MCF 10A (cell line): ENCODE data around the gene MAN1C1. TPM values are rescaled to one million over a fixed set of nuclear protein-coding genes. Genes with fewer than 3 reads are reported as not detected.

ENCODE experiments used
- BruUV-seq: library from RNA; stranded (reverse); fragments of 400-500 nt; replicated peaks from 2 replicates; lab custom pipeline; 2021; lab: Mats Ljungman, UMichigan
- CTCF ChIA-PET: fragments of 300-600 bp; sonication (Branson Sonifier 250); formaldehyde crosslinking; extraction: SDS; loops from one replicate; lab custom pipeline; 2021; ENCODE audit warnings: antibody characterized with exemption, inconsistent platforms; lab: Yijun Ruan, JAX
- POLR2A ChIA-PET: fragments of 300-600, 350-650 bp; sonication (Branson Sonifier 250); formaldehyde crosslinking; extraction: SDS; loops from one replicate; lab custom pipeline; 2020; ENCODE audit warnings: antibody characterized with exemption, inconsistent platforms; lab: Yijun Ruan, JAX
- DNase-seq: peaks from one replicate; pipeline ENCODE4 v3.0.0-alpha.2; 2018; ENCODE audit not compliant: unreplicated experiment
- H3K27ac Mint-ChIP-seq: one replicate; pipeline ENCODE4 v1.8.0; 2022; ENCODE audit warnings: mild to moderate bottlenecking, low read depth, mixed read lengths; ENCODE audit not compliant: unreplicated experiment
- H3K27me3 Mint-ChIP-seq: one replicate; pipeline ENCODE4 v1.8.0; 2022; ENCODE audit warnings: mixed read lengths; ENCODE audit not compliant: insufficient read depth, unreplicated experiment
- H3K36me3 Mint-ChIP-seq: one replicate; pipeline ENCODE4 v1.8.0; 2022; ENCODE audit warnings: mild to moderate bottlenecking, moderate library complexity, mixed read lengths; ENCODE audit not compliant: insufficient read depth, unreplicated experiment
- H3K4me1 Mint-ChIP-seq: one replicate; pipeline ENCODE4 v1.8.0; 2022; ENCODE audit warnings: mixed read lengths; ENCODE audit not compliant: insufficient read depth, unreplicated experiment
- H3K4me3 Mint-ChIP-seq: one replicate; pipeline ENCODE4 v1.8.0; 2022; ENCODE audit warnings: mild to moderate bottlenecking, moderate library complexity, mixed read lengths; ENCODE audit not compliant: unreplicated experiment
- H3K9me3 Mint-ChIP-seq: one replicate; pipeline ENCODE4 v1.8.0; 2022; ENCODE audit warnings: mixed read lengths; ENCODE audit not compliant: unreplicated experiment
- CTCF ChIP-seq: fragments of 200-600 bp; IDR thresholded peaks from one replicate; pipeline ENCODE4 v1.8.0; 2022; ENCODE audit warnings: antibody characterized with exemption, mild to moderate bottlenecking; ENCODE audit not compliant: unreplicated experiment
- intact Hi-C: fragments of 100-400 bp; cut with micrococcal nuclease; formaldehyde crosslinking; loops from 2 replicates; pipeline ENCODE4 v1.14.1; 2022
- total RNA-seq: library from RNA; stranded (reverse); gene quantifications from 2 replicates; pipeline ENCODE4 v1.2.3, GENCODE V29; 2022

Gene MAN1C1
- total RNA-seq, 1 experiment from 2014 or later: not detected

- BruUV-seq: no TSS peak
- Mint-ChIP-seq H3K27ac (peak overlapping the region; percentile 89), H3K4me1 (peaks cover 28% of the 10 kb centered on the region), H3K36me3 (peaks cover 6% of the 10 kb centered on the region), H3K9me3 (no peaks in the 10 kb centered on the region), H3K4me3 (peak overlapping the region; percentile 79), H3K27me3 (no peaks in the 10 kb centered on the region)
- TF ChIP-seq CTCF: no peak
- ChIA-PET POLR2A (interaction anchor here (0.6 to 4.9 kb wide), 17 partner anchors 11 to 586 kb away, joined by 3 to 46 read pairs (median 4); partner anchors contain the start of genes PAFAH2, PAQR7, SELENON and SYF2), CTCF (interaction anchor here (0.9 to 1.0 kb wide), 3 partner anchors 9 to 245 kb away, joined by 3 to 4 read pairs (median 3); no protein-coding TSS in a partner anchor)
- intact Hi-C loops: no loop called here
- DNase-seq: no peak
These were observed 202.0 kb downstream of the MAN1C1 start for GRCh38 chr1:25818569-25818968.

GRCh38 chr1:25819491-25820246 is 203.1 kb downstream of the MAN1C1 start, which contains the start of gene MTFR1L:
Gene MTFR1L (plus strand): TSS chr1:25819954. CDS start chr1:25823105, 3,151 bp downstream.
- ChIA-PET CTCF (interaction anchor here (0.6 to 1.7 kb wide), 9 partner anchors 10 to 650 kb away, joined by 3 to 10 read pairs (median 3); partner anchors contain the start of gene PAFAH2), POLR2A (interaction anchor here (0.6 to 4.9 kb wide), 38 partner anchors 9 to 587 kb away, joined by 3 to 46 read pairs (median 5); partner anchors contain the start of genes AUNIP, MACO1, PAFAH2 and PAQR7)
- TF ChIP-seq CTCF: no peak
- DNase-seq: peak; percentile 88
- BruUV-seq: no TSS peak
- Mint-ChIP-seq H3K27ac (peak within 1 kb of the TSS; percentile 89), H3K9me3 (no peaks in the 10 kb centered on the region), H3K4me1 (peaks cover 33% of the 10 kb centered on the region), H3K36me3 (peaks cover 4% of the 10 kb centered on the region), H3K4me3 (peak within 1 kb of the TSS; percentile 79), H3K27me3 (no peaks in the 10 kb centered on the region)
- intact Hi-C loops: loop anchor here (1.0 to 5.0 kb wide), 4 partner anchors 39 to 178 kb away; partner anchors contain the start of genes AUNIP and PAFAH2

DNA sequence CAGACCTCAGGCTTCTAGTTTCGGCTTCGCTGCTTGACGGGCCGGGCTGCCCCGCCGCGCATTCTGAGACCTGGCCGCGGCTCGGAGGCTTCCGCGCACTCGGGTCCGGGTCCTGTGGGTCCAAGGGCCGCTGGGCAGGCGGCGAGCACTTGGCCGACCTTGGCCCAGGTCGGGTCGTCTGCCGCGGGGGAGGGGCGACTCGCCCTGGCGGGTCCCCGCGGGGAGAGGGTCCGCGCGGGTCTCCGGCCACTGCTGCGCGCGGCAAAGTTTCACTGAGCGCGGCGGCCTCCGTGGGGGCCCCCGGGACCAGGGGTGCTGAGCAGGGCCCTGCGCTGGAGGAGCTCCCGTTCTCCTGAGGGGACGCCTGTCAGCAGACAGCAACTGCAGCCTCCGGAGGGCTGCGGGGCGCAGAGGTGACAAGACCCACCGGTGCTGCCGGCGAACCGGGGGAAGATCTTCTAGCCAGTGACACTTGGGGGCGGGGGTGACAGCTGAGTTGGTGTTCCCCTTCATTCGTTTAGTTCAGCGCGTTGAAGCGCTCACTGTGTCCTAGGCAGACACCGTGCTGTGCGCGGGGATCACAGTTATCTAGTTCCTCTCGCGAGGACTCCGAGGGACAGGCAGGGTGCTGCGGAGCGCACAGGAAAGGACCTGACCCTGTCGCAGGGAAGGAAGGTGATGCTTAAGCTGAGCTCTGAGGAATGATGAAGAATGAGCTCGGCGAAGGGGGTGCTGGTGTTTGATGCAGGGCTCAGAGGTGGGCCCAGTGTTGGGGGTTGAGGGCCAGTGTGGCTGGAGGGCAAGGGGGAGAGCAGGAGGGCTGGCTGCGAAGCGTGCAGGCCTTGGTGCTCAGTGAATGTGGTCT is 203.9 kb downstream of the MAN1C1 start:
- Mint-ChIP-seq H3K4me1 (peaks cover 33% of the 10 kb centered on the region), H3K27ac (peak overlapping the region; percentile 89), H3K4me3 (peak overlapping the region; percentile 79), H3K9me3 (no peaks in the 10 kb centered on the region), H3K27me3 (no peaks in the 10 kb centered on the region), H3K36me3 (peaks cover 8% of the 10 kb centered on the region)
- CTCF ChIA-PET: interaction anchor here (0.6 to 1.7 kb wide), 8 partner anchors 10 to 650 kb away, joined by 3 to 10 read pairs (median 3); partner anchors contain the start of gene PAFAH2
- no peak for TF ChIP-seq CTCF
- intact Hi-C loops: loop anchor here (1.0 to 5.0 kb wide), 4 partner anchors 38 to 177 kb away; partner anchors contain the start of genes AUNIP and PAFAH2
- no TSS peak for BruUV-seq
- peak; percentile 73 for DNase-seq
- POLR2A ChIA-PET: interaction anchor here (0.6 to 4.9 kb wide), 31 partner anchors 10 to 588 kb away, joined by 3 to 46 read pairs (median 6); partner anchors contain the start of genes AUNIP, MACO1, PAFAH2 and PAQR7
